ENCODE results near the gene ZMAT2.
A peak's percentile ranks its signal among the peaks of the same experiment; 100 is the strongest.
"Not testable (repeated sequence)": the region's sequence is repeated elsewhere in the genome, so short reads cannot be mapped to it uniquely, and the experiment has no call there.

ZMAT2 gene

GRCh38 chr5:140696891-140697492 lies 3.3 kb upstream of the ZMAT2 start:
- H3K36me3 ChIP-seq (replicated peaks), result peaks cover 69% of the 10 kb centered on the region
- H3K27ac ChIP-seq, result no peak overlapping the region
- in situ Hi-C loops (cut with HindIII; ENCODE audit: low pct_ligation_motif_present, low sequenced_read_pairs), result no loop called here
- H3K4me3 ChIP-seq (ENCODE audit: low read depth, low read length), result no peak overlapping the region
- no peak for DNase-seq
- no peaks in the 10 kb centered on the region for H3K27me3 ChIP-seq (replicated peaks)
- TF ChIP-seq CTCF (IDR thresholded peaks at IDR 0.05; ENCODE audit: low read depth, low read length, missing control alignments), result no peak

- in situ Hi-C loops (cut with HindIII; ENCODE audit: low pct_ligation_motif_present, low sequenced_read_pairs), result no loop called here
- H3K27me3 ChIP-seq (replicated peaks), result no peaks in the 10 kb centered on the region
- H3K27ac ChIP-seq, result no peak overlapping the region
- no peak overlapping the region for H3K4me3 ChIP-seq (ENCODE audit: low read depth, low read length)
- peaks cover 31% of the 10 kb centered on the region for H3K36me3 ChIP-seq (replicated peaks)
- no peak for TF ChIP-seq CTCF (IDR thresholded peaks at IDR 0.05; ENCODE audit: low read depth, low read length, missing control alignments)
- DNase-seq, result no peak
Observed at GRCh38 chr5:140707812-140708211, 7.6 kb downstream of the ZMAT2 start.

- H3K27me3 ChIP-seq (replicated peaks); DNase-seq; H3K27ac ChIP-seq; H3K4me3 ChIP-seq (ENCODE audit: low read depth, low read length); in situ Hi-C loops (cut with HindIII; ENCODE audit: low pct_ligation_motif_present, low sequenced_read_pairs): not testable (repeated sequence)
- H3K36me3 ChIP-seq (replicated peaks), result peaks cover 24% of the 10 kb centered on the region
Observed at GRCh38 chr5:140708787-140709186, 8.5 kb downstream of the ZMAT2 start.

- peak overlapping the region; percentile 52 for H3K27ac ChIP-seq
- in situ Hi-C loops (cut with HindIII; ENCODE audit: low pct_ligation_motif_present, low sequenced_read_pairs), result no loop called here
- H3K27me3 ChIP-seq (replicated peaks), result no peaks in the 10 kb centered on the region
- no peak for TF ChIP-seq CTCF (IDR thresholded peaks at IDR 0.05; ENCODE audit: low read depth, low read length, missing control alignments)
- H3K4me3 ChIP-seq (ENCODE audit: low read depth, low read length), result peak overlapping the region; percentile 66
- H3K36me3 ChIP-seq (replicated peaks), result peaks cover 6% of the 10 kb centered on the region
- peak; percentile 99 for DNase-seq
Observed at GRCh38 chr5:140710899-140711552, 10.8 kb downstream of the ZMAT2 start.

GRCh38 chr5:140711794-140712193 lies 11.5 kb downstream of the ZMAT2 start:
- no peak for TF ChIP-seq CTCF (IDR thresholded peaks at IDR 0.05; ENCODE audit: low read depth, low read length, missing control alignments)
- DNase-seq, result no peak
- peaks cover 2% of the 10 kb centered on the region for H3K36me3 ChIP-seq (replicated peaks)
- H3K4me3 ChIP-seq (ENCODE audit: low read depth, low read length), result no peak overlapping the region
- H3K27ac ChIP-seq, result no peak overlapping the region
- no peaks in the 10 kb centered on the region for H3K27me3 ChIP-seq (replicated peaks)
- in situ Hi-C loops (cut with HindIII; ENCODE audit: low pct_ligation_motif_present, low sequenced_read_pairs), result no loop called here

GRCh38 chr5:140713562-140714094 lies 13.4 kb downstream of the ZMAT2 start:
- Histone ChIP-seq H3K27ac (no peak overlapping the region), H3K36me3 (replicated peaks) (no peaks in the 10 kb centered on the region), H3K4me3 (ENCODE audit: low read depth, low read length) (no peak overlapping the region), H3K27me3 (replicated peaks) (no peaks in the 10 kb centered on the region)
- in situ Hi-C loops (cut with HindIII; ENCODE audit: low pct_ligation_motif_present, low sequenced_read_pairs), result no loop called here
- no peak for TF ChIP-seq CTCF (IDR thresholded peaks at IDR 0.05; ENCODE audit: low read depth, low read length, missing control alignments)
- no peak for DNase-seq

- H3K27ac ChIP-seq; DNase-seq; H3K36me3 ChIP-seq (replicated peaks); in situ Hi-C loops (cut with HindIII; ENCODE audit: low pct_ligation_motif_present, low sequenced_read_pairs); H3K27me3 ChIP-seq (replicated peaks); H3K4me3 ChIP-seq (ENCODE audit: low read depth, low read length): not testable (repeated sequence)
Observed at GRCh38 chr5:140716238-140716637, 16.0 kb downstream of the ZMAT2 start.

Data from brain microvascular endothelial cell (primary cell).